HG02623 (cell line): ENCODE measurements around the gene ANK3.

Source experiments
- ATAC-seq: cut with Tn5 transposase; IDR thresholded peaks from one replicate; pipeline ENCODE4 v1.9.1; 2021; ENCODE audit warnings: moderate library complexity; ENCODE audit not compliant: unreplicated experiment

ANK3 gene

GRCh38 chr10:60107308-60107976 is 282.2 kb downstream of the ANK3 start:
- no peak for ATAC-seq

- ATAC-seq = no peak
Measured at GRCh38 chr10:60105295-60105695, 284.4 kb downstream of the ANK3 start.

DNA sequence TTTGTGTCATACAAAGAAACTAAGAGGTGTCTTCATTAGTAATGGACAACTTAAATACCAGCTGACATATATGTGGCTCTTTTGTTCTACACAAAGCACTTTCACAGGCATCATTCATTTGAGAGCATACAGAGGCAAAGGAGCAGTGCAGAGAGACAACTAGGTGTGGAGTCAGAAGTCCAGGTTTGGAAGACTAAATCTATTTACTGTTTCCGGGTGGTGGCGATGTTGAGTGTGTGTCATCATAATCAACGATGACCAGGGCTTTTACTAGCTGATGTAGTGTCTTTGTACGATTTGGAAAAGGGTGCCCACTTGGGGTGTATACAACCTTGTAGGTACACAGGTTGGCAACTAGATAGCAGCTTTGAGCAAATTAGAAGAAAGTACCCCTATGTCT is 287.9 kb downstream of the ANK3 start:
- ATAC-seq = no peak

DNA sequence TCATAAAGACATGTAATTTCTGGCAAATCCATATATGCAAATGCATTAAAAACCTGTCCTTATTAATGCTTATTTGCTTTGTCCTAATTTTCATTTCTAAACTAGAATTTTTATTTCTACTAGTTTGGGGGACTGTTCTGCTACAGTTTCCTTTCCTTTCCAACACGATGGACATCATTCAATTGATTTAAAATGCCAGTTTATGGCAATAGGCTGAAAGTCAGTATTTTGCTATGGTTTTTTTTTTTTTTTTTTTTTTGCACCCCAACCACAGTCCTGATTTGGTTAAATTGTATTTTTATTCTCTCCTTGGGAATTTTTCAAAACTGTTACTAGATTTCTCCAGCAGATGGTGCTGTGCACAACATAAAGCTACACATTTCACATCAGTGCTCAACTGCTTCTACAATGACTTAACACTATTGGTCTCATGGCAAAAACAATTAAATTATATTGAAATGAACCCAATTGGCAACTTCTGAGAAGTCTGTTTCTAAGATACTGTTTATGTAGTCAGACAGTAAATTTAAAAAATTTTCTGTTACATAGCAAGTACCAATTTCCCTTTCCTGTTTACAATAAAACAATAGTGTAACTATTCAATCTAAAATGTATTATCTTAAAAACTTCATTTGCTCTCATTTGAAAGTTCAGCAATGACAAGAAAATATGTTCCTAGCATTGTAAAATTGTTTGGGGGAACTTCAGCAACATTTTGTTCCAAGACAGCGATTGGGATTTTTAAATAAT is 289.5 kb downstream of the ANK3 start:
- ATAC-seq = no peak

- ATAC-seq = no peak
Measured at GRCh38 chr10:60098677-60099601, 290.7 kb downstream of the ANK3 start.

- ATAC-seq = peak; percentile 67
Measured at GRCh38 chr10:60096761-60097513, 292.7 kb downstream of the ANK3 start.

DNA sequence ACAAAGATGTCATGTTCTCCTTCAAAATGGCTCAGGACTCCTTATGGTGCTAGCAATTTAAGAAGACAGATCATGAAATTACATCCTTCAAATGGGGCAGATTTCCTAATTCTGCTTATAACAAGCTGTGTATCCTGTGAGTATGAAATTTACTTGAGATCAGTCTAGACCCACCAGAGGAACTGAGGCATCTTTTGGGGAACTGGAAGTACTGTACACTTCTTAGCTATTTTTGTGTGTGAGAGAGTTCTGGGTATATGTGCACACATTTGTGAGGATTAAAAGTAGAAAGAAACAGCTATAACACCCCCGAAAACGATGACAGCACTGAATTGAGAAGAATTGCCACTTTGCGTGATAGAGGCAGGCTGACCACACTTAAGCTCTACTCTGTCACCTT is 296.4 kb downstream of the ANK3 start:
- ATAC-seq = peak; percentile 39

GRCh38 chr10:60086862-60087261 is 302.8 kb downstream of the ANK3 start:
- ATAC-seq = peak; percentile 79

- ATAC-seq = no peak
Measured at GRCh38 chr10:60086421-60086820, 303.3 kb downstream of the ANK3 start.

DNA sequence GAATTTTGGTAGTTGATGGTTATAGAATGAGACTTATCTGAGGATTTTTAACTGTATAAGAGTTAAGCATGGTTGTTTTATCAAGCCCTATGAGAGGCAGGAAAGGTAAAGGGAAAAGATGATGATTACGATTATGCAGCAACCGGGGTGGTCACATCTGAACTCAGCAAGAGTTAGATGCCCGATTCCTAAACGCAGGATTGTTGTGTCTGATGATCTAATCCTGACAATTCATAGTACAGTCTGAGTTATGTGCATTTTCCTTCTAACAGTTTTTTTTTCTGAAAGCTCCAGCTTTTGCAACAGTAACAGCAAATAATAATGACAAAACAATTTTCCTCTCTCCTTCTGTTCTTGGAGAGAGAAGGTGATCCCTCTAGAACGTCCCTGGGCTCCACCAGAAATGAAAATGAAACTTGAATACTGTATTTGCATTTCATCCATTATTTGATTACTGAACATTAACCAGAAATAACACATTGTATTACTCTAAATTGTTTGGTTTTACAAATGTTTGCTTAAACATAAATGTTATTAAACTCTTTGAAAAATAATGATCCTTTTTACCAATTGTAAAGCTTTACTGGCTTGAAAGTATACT is 306.8 kb downstream of the ANK3 start:
- no peak for ATAC-seq

GRCh38 chr10:60082341-60082740 is 307.3 kb downstream of the ANK3 start:
- ATAC-seq = no peak

DNA sequence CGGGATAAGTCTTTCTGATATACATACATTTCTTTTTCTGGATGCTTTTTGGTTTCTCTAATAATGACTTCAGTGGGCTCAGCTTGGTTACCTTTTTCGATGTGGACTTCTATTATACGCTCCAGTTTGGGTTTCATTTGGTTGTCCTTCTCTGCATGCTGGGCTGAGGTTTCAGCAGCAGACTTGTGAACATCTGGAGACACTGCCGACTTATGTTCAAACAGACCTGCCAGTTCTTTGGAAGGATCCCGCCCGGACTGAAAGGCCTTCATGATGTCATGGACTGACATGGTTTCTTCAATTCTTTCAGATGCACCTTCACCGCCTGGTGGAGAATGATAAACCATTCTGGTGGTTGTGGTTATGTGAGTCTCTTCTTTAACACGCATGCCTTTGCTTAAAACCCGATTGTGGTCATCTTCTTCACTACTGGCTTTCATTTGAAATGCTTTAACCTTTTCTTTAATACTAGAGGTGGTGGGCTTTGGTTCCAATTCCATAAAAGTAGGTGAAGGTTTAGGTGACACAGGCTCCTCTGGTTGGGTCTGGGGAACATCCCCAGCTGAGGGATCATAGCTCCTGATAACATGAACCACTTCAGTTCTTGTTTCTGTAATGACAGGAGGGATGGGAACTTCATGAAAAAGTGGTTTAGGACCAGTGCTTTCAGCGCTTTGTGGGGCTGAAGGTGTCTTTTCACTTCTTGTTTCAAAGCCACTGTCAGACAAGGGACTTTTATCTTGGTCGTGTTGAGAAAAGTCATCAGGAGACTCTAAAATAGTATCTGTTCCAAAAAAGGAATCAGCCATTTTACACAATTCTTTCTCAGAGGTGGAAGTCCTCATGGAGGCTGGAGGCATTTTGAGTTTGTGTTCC is 315.7 kb downstream of the ANK3 start:
- peak; percentile 92 for ATAC-seq

DNA sequence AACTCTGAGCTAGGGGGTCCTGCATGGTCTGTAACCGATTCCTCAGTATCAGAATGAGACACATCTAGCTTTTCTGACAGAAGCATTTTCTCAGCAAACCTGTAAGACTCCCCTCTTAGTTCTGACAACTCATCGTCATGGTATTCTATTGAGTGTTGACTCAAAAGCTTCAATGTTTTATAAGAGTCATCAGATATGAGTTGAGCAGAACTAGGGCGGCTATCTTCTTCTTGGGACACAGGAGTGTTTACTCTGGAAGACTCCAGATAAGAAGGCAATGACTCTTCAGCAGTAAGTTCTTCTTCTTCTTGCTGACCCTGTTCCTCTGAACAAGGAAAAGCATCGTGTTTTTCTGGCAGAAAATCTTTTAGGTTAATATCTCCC is 316.3 kb downstream of the ANK3 start:
- no peak for ATAC-seq

GRCh38 chr10:60069311-60069710 is 320.4 kb downstream of the ANK3 start:
- ATAC-seq = no peak

DNA sequence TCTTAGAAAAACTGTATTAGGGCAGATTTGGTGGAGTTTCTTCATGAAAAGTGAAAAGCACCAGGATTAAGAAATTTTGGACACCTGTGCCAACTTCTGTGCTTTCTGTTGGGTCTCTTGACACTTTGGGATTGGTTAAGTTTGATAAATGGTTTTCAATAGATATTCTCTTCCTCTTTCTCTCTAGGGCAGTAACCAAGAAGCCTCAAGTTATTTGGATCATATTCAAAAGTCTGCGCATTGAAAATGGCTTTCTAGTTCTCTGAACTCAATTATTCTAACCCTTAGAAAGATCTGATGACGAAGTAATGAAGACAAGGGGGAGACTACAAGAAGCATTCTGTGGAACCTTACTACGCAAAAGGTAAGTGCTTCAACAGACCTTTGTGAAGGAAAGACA is 339.3 kb downstream of the ANK3 start:
- no peak for ATAC-seq

DNA sequence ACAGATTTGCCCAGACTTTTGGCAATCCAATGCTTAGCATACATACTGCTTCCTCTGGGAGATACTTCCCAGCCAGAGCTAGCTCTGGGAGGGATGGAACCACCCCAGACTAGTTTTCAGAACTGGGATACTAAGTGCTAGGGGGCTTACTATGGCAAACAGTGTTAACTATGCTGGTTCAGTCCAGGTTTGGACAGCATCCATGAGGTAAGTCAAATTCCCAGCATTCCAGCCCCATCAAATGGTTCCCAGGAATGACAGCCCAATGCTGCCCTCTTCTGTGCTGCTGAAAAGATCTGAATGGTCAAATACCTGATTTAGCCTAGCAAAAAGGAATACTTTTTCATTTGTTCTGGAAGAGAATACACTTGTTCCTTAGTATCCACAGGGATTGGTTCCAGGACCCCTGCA is 341.6 kb downstream of the ANK3 start:
- no peak for ATAC-seq

GRCh38 chr10:60045571-60045970 is 344.1 kb downstream of the ANK3 start:
- ATAC-seq = no peak

GRCh38 chr10:60044971-60045370 is 344.7 kb downstream of the ANK3 start:
- ATAC-seq = no peak

DNA sequence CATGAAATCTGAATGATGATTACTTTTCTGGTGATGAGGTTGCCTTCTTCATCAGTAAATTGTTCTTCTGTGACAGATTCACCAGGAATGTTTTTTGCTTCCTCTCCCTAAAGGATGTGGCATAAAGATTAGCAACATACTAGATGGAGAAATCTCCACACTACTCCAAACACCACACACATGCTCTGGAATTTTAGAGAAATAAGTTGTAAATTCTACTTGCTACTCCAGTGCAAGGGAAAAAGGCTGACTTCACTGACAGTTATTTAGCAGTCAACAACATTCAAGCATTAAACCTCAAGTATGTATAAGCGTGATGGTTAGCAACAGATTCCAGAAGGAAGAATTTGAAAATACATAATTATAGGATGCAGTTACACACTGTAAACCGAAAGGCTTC is 345.4 kb downstream of the ANK3 start:
- ATAC-seq = no peak
